Vagina (tissue), 2 donors: ENCODE data around the gene DCTN4.

Experiments used
- CTCF ChIP-seq, 3 experiments: fragments of 450-650 bp in 2 of 3; fragments of 200-600 bp in 1 of 3; sonication (generic) in 1 of 3; IDR thresholded peaks; one replicate each; pipeline ENCODE4 v1.5.1; 2017 to 2019; ENCODE audit warnings: antibody characterized with exemption in 3 of 3, mild to moderate bottlenecking in 2 of 3, moderate library complexity in 2 of 3
- POLR2A ChIP-seq, 2 donors: fragments of 450-650 bp; IDR thresholded peaks; one replicate each; pipeline ENCODE4 v1.6.1; 2017; ENCODE audit warnings: antibody characterized with exemption in 2 of 2, mild to moderate bottlenecking in 2 of 2, moderate library complexity in 2 of 2

GRCh38 chr5:150782850-150783249 is 24.0 kb upstream of the DCTN4 start:
- TF ChIP-seq POLR2A (IDR thresholded peaks at IDR 0.05) (no peak), CTCF (IDR thresholded peaks at IDR 0.05) (no peak)
